ENCODE results near the gene SLC24A3. TPM values are rescaled to one million over a fixed set of nuclear protein-coding genes. Genes with fewer than 3 reads are reported as not detected.
A peak's percentile ranks its signal among the peaks of the same experiment; 100 is the strongest.

The SLC24A3 gene
- total and polyA plus RNA-seq, 2 of the 13 experiments (the other 11 are each of a cell fraction or from before 2014, with no cell fraction given), result not detected

GRCh38 chr20:19620446-19620845 is 408.0 kb downstream of the SLC24A3 start (continued):
- TF ChIP-seq NCOA1 (CRISPR knock-in tag; IDR thresholded peaks at IDR 0.05), result no peak
- TF ChIP-seq HDAC2 (CRISPR knock-in tag; IDR thresholded peaks at IDR 0.05), result 0 out of 2 replicates have a peak, but pooled peaks have one; percentile 17
- TF ChIP-seq ISL2 (CRISPR knock-in tag; IDR thresholded peaks at IDR 0.05), result 0 out of 2 replicates have a peak, but pooled peaks have one; percentile 46
- TF ChIP-seq MYPOP (CRISPR knock-in tag; IDR thresholded peaks at IDR 0.05), result no peak
- TF ChIP-seq ZNF841 (CRISPR knock-in tag; IDR thresholded peaks at IDR 0.05; ENCODE audit: borderline replicate concordance), result no peak
- no peak for TF ChIP-seq KIAA2018 (CRISPR knock-in tag; IDR thresholded peaks at IDR 0.05; ENCODE audit: borderline replicate concordance)
- no peak for TF ChIP-seq GZF1 (CRISPR knock-in tag; IDR thresholded peaks at IDR 0.05)
- no peak for TF ChIP-seq NR2C2 (CRISPR knock-in tag; IDR thresholded peaks at IDR 0.05; ENCODE audit: borderline replicate concordance)
- no peak for TF ChIP-seq PLSCR1 (CRISPR knock-in tag; IDR thresholded peaks at IDR 0.05; ENCODE audit: borderline replicate concordance)
- TF ChIP-seq SMARCE1 (IDR thresholded peaks at IDR 0.05; ENCODE audit: borderline replicate concordance), result no peak
- TF ChIP-seq ZNF414 (CRISPR knock-in tag; IDR thresholded peaks at IDR 0.05), result 0 out of 2 replicates have a peak, but pooled peaks have one; percentile 32
- TF ChIP-seq ZNF552 (CRISPR knock-in tag; IDR thresholded peaks at IDR 0.05; ENCODE audit: borderline replicate concordance), result no peak
- no peak for TF ChIP-seq ARNT2 (CRISPR knock-in tag; IDR thresholded peaks at IDR 0.05; ENCODE audit: low read depth)
- 0 out of 2 replicates have a peak, but pooled peaks have one; percentile 14 for TF ChIP-seq PRDM10 (CRISPR knock-in tag; IDR thresholded peaks at IDR 0.05; ENCODE audit: low read depth)
- TF ChIP-seq PHF21A (CRISPR knock-in tag; IDR thresholded peaks at IDR 0.05), result peak; percentile 83
